Motor neuron (in vitro differentiated cells): ENCODE data around the gene APPBP2. TPM values are rescaled to one million over a fixed set of nuclear protein-coding genes. Genes with fewer than 3 reads are reported as not detected.

Experiments
- total RNA-seq, 8 experiments: library from RNA; unstranded; fragments of 300-600 nt; gene quantifications; 2 replicates each; pipeline versions ENCODE4 v1.2.3 to v1.2.4, GENCODE V29; 2022

APPBP2 gene
- total RNA-seq, 8 experiments from 2014 or later = 21.7 to 68.1 (median 25.5) TPM

Other genes with a start within 250 kb of the APPBP2 start
- 100 to 1,000 TPM in 1 of 8 experiments, 10 to 100 TPM in 7; 29.3 to 187 (median 32.1) TPM for gene USP32, start 134.1 kb downstream of the APPBP2 start, total RNA-seq
- not detected for gene CHCT1, start 103.8 kb downstream of the APPBP2 start, total RNA-seq
- 10 to 100 TPM in 7 of 8 experiments, 1 to 10 TPM in 1; 7.3 to 26.1 (median 15.2) TPM for gene PPM1D, start 74.0 kb upstream of the APPBP2 start, total RNA-seq
- gene BCAS3, start 151.6 kb upstream of the APPBP2 start, total RNA-seq = 10 to 100 TPM; 18.1 to 45.4 (median 26.8) TPM